ENCODE data around the gene MATK.

Gene MATK

GRCh38 chr19:3753631-3754410, 32.4 kb downstream of the MATK start:
- DNase-seq (ENCODE audit: low read depth in 1 of 2, low spot score in 1 of 2), result no peak

- DNase-seq (ENCODE audit: low read depth in 1 of 2, low spot score in 1 of 2), result no peak
Measured at GRCh38 chr19:3752492-3752891, 33.7 kb downstream of the MATK start.

GRCh38 chr19:3751236-3751635, 34.9 kb downstream of the MATK start:
- DNase-seq (ENCODE audit: low read depth in 1 of 2, low spot score in 1 of 2), result no peak

GRCh38 chr19:3750211-3750610, 36.0 kb downstream of the MATK start:
- no peak for DNase-seq (ENCODE audit: low read depth in 1 of 2, low spot score in 1 of 2)

GRCh38 chr19:3748965-3749364, 37.2 kb downstream of the MATK start:
- DNase-seq (ENCODE audit: low read depth in 1 of 2, low spot score in 1 of 2), result no peak

- DNase-seq (ENCODE audit: low read depth in 1 of 2, low spot score in 1 of 2), result no peak
Measured at GRCh38 chr19:3746371-3747056, 39.7 kb downstream of the MATK start.

GRCh38 chr19:3745363-3746045, 40.7 kb downstream of the MATK start:
- no peak for DNase-seq (ENCODE audit: low read depth in 1 of 2, low spot score in 1 of 2)

GRCh38 chr19:3743486-3743885, 42.7 kb downstream of the MATK start:
- no peak for DNase-seq (ENCODE audit: low read depth in 1 of 2, low spot score in 1 of 2)

GRCh38 chr19:3740431-3740830, 45.8 kb downstream of the MATK start:
- DNase-seq (ENCODE audit: low read depth in 1 of 2, low spot score in 1 of 2), result no peak

- no peak for DNase-seq (ENCODE audit: low read depth in 1 of 2, low spot score in 1 of 2)
Measured at GRCh38 chr19:3738477-3739220, 47.5 kb downstream of the MATK start.

GRCh38 chr19:3737487-3738205, 48.5 kb downstream of the MATK start:
- no peak for DNase-seq (ENCODE audit: low read depth in 1 of 2, low spot score in 1 of 2)

GRCh38 chr19:3736106-3736724, 50.0 kb downstream of the MATK start:
- DNase-seq (ENCODE audit: low read depth in 1 of 2, low spot score in 1 of 2), result no peak

GRCh38 chr19:3734310-3734600, 51.9 kb downstream of the MATK start:
- DNase-seq (ENCODE audit: low read depth in 1 of 2, low spot score in 1 of 2), result no peak

- no peak for DNase-seq (ENCODE audit: low read depth in 1 of 2, low spot score in 1 of 2)
Measured at GRCh38 chr19:3733549-3734309, 52.5 kb downstream of the MATK start.

GRCh38 chr19:3732108-3732507, 54.1 kb downstream of the MATK start:
- DNase-seq (ENCODE audit: low read depth in 1 of 2, low spot score in 1 of 2), result no peak

- DNase-seq (ENCODE audit: low read depth in 1 of 2, low spot score in 1 of 2), result no peak
Measured at GRCh38 chr19:3730457-3730958, 55.7 kb downstream of the MATK start.

Measured in activated CD4-positive, alpha-beta T cell treated with anti-CD3 and anti-CD28 coated beads, Interleukin-2, amount 50 U/mL, for 24 hours (primary cell).